ENCODE measurements around the gene GRIN2C.

GRIN2C gene

GRCh38 chr17:74839990-74840852 lies 19.5 kb downstream of the GRIN2C start:
- Histone ChIP-seq H3K36me3 (peaks cover 9% of the 10 kb centered on the region; the same call in 1 of the 2 replicates), H3K27ac (peak overlapping the region; percentile 68), H3K4me2 (peak overlapping the region; percentile 100), H3K9ac (peak overlapping the region; percentile 51; the same call in 1 of the 2 replicates), H4K20me1 (peaks cover 16% of the 10 kb centered on the region), H3K27me3 (peaks cover 23% of the 10 kb centered on the region), H3K9me3 (no peaks in the 10 kb centered on the region), H3K4me1 (peaks cover 82% of the 10 kb centered on the region), H3K4me3 (peak overlapping the region; percentile 40)
- no peak for TF ChIP-seq Cebpa-rat (IDR thresholded peaks at IDR 0.05)

GRCh38 chr17:74838274-74838673 lies 21.4 kb downstream of the GRIN2C start:
- H3K4me3 ChIP-seq: no peak overlapping the region
- peak overlapping the region; percentile 68 for H3K27ac ChIP-seq
- peaks cover 9% of the 10 kb centered on the region; the same call in 1 of the 2 replicates for H3K36me3 ChIP-seq
- H4K20me1 ChIP-seq: peaks cover 33% of the 10 kb centered on the region
- H3K9me3 ChIP-seq: no peaks in the 10 kb centered on the region
- 0 out of 2 replicates have a peak overlapping the region, but pooled peaks have one; percentile 9 for H3K9ac ChIP-seq
- TF ChIP-seq Cebpa-rat (IDR thresholded peaks at IDR 0.05): no peak
- H3K27me3 ChIP-seq: peaks cover 14% of the 10 kb centered on the region
- peaks cover 97% of the 10 kb centered on the region for H3K4me1 ChIP-seq
- peak overlapping the region; percentile 100 for H3K4me2 ChIP-seq

DNA sequence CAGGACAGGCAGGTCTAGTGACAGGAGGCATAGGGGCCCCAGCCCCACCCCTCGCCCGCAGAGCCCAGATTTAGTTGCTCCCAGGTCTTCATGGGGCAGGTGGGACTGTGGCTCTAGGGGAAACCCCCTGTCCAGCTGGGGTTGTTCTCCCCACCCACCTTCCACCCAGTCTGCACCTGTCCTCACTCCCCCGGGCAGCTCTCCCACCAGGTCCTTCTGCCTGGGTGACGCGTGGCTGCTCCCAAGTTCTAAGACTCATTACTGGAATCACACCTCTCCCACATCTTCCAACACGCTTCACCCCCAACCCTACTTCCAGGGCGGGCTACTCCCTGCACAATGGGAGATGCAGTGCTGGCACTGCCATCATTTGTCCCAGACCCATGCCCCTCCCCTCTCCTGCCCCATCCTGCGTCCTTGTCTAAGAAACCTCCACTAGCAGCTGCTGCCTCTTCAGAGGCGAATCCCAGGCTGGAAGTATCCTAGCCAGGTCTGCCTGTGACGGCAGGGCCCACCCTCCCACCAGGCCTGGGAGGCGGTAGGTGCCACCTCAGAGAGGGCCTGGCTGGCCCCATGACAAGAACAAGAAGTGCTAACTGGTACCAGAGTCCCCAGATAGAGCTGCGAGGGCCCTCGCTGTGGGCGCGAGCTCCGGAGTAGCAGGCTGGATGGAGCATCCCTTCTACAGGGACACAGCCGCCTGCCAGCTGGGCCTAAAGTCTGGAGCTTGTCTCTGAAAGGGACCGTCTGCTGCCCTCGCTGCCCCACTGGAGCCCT lies 22.8 kb downstream of the GRIN2C start:
- Histone ChIP-seq H3K4me1 (peaks cover 100% of the 10 kb centered on the region), H3K4me2 (peak overlapping the region; percentile 100), H3K27me3 (no peaks in the 10 kb centered on the region), H4K20me1 (peaks cover 34% of the 10 kb centered on the region), H3K27ac (peak overlapping the region; percentile 68; the same call in 1 of the 2 replicates), H3K9ac (no peak overlapping the region), H3K9me3 (no peaks in the 10 kb centered on the region), H3K4me3 (no peak overlapping the region), H3K36me3 (peaks cover 9% of the 10 kb centered on the region; the same call in 1 of the 2 replicates)
- TF ChIP-seq Cebpa-rat (IDR thresholded peaks at IDR 0.05): no peak

DNA sequence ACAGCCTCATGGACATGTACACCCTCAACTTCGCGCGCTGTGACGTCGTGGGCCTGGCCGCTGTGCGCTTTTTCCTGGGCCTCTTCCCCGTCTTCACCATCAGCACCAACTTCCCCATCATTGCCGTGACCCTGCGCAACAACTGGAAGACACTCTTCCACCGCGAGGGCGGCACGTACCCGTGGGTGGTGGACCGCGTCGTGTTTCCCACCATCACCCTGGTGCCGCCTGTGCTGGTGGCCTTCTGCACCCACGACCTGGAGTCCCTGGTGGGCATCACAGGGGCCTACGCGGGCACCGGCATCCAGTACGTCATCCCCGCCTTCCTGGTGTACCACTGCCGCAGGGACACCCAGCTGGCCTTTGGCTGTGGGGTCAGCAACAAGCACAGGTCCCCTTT lies 23.5 kb downstream of the GRIN2C start:
- Histone ChIP-seq H3K36me3 (peaks cover 9% of the 10 kb centered on the region; the same call in 1 of the 2 replicates), H3K4me1 (peaks cover 100% of the 10 kb centered on the region), H3K9me3 (no peaks in the 10 kb centered on the region), H3K9ac (no peak overlapping the region), H3K4me3 (no peak overlapping the region), H3K27me3 (no peaks in the 10 kb centered on the region), H3K27ac (no peak overlapping the region), H4K20me1 (peaks cover 27% of the 10 kb centered on the region), H3K4me2 (peak overlapping the region; percentile 100)
- TF ChIP-seq Cebpa-rat (IDR thresholded peaks at IDR 0.05): no peak

DNA sequence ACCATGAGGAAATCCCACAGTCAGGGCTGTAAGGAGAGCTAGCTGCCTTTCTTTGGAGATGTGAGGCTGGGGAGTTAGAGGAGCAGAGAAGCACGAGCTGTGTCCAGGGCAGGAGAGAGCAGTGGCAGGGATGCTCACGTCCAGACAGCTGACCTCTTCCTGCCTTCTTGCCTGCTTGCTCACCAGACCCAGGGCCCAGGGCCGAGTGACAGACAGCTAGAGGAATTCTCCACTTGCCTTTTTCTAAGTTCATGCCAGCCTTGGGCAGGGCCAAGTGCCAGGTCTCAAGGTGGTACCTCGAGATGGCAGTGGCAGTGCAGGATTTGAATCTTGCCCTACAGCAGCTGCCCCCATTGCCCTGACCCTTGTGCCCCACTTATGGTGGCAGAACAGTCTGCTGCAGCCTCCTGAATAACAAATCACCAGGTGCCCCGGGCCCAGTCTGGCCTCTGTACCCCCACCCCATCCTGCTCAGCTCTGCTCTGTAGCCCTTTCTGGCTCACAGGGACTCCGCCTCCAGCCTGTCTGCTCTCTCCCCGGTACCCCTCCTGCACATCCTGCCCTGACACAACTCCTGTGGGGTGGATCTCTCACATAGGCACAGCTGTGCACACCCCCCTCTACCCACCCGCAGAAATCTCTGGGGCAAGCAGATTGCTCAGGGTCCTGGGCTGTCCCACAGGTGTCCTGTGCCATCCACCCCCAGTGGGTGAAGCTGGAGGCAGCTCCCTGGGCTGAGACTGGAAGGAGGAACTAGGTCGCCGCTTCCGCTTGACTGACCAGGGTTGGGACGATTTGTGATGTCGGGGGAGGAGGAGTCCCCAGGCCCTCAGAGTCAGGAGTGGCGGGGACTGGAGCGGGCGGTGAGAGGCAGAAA lies 25.9 kb downstream of the GRIN2C start:
- H3K9me3 ChIP-seq: no peaks in the 10 kb centered on the region; the same call in 1 of the 2 replicates
- 0 out of 2 replicates have a peak overlapping the region, but pooled peaks have one; percentile 0 for H3K4me3 ChIP-seq
- TF ChIP-seq Cebpa-rat (IDR thresholded peaks at IDR 0.05): no peak
- H3K27ac ChIP-seq: peak overlapping the region; percentile 81
- H3K36me3 ChIP-seq: peaks cover 15% of the 10 kb centered on the region; the same call in 1 of the 2 replicates
- H3K9ac ChIP-seq: no peak overlapping the region; the same call in 1 of the 2 replicates
- H4K20me1 ChIP-seq: peaks cover 27% of the 10 kb centered on the region
- peak overlapping the region; percentile 100 for H3K4me2 ChIP-seq
- peaks cover 87% of the 10 kb centered on the region for H3K4me1 ChIP-seq
- no peaks in the 10 kb centered on the region for H3K27me3 ChIP-seq

GRCh38 chr17:74832421-74832820 lies 27.3 kb downstream of the GRIN2C start:
- peaks cover 74% of the 10 kb centered on the region for H3K4me1 ChIP-seq
- peaks cover 15% of the 10 kb centered on the region; the same call in 1 of the 2 replicates for H3K36me3 ChIP-seq
- no peak overlapping the region for H3K9ac ChIP-seq
- no peaks in the 10 kb centered on the region; the same call in 1 of the 2 replicates for H3K9me3 ChIP-seq
- H3K27me3 ChIP-seq: no peaks in the 10 kb centered on the region
- no peak for TF ChIP-seq Cebpa-rat (IDR thresholded peaks at IDR 0.05)
- peak overlapping the region; percentile 23; the same call in 1 of the 2 replicates for H3K27ac ChIP-seq
- H3K4me2 ChIP-seq: peak overlapping the region; percentile 100
- H3K4me3 ChIP-seq: no peak overlapping the region
- peaks cover 27% of the 10 kb centered on the region for H4K20me1 ChIP-seq

- TF ChIP-seq Cebpa-rat (IDR thresholded peaks at IDR 0.05): no peak
- peak overlapping the region; percentile 100 for H3K4me2 ChIP-seq
Measured at GRCh38 chr17:74831444-74832146, 28.1 kb downstream of the GRIN2C start.

DNA sequence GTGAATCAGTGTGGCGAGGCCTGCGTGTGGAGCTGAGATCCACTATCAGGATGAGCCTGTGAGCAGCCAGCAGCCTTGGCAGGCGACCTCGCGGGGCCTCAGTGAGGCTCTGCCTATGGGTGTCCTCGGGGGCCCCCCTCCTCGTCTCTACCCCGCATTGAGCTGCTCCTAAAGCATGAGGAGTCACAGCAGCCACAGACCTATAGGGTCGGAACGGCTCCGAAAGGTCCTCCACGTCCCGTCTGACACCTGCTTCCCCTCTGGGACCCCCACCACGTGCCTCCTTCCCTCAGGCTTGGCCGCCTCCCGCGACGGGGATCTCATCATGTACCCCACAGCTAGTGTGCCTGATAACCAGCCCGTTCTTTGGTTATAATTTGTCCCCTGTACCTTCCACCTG lies 28.8 kb downstream of the GRIN2C start:
- Histone ChIP-seq H4K20me1 (peaks cover 27% of the 10 kb centered on the region), H3K4me2 (peak overlapping the region; percentile 100), H3K4me3 (no peak overlapping the region), H3K4me1 (peaks cover 74% of the 10 kb centered on the region), H3K27ac (0 out of 2 replicates have a peak overlapping the region, but pooled peaks have one; percentile 22), H3K27me3 (no peaks in the 10 kb centered on the region), H3K9ac (no peak overlapping the region), H3K36me3 (peaks cover 14% of the 10 kb centered on the region; the same call in 1 of the 2 replicates), H3K9me3 (no peaks in the 10 kb centered on the region; the same call in 1 of the 2 replicates)
- TF ChIP-seq Cebpa-rat (IDR thresholded peaks at IDR 0.05): no peak

More at GRCh38 chr17:74831444-74832146, 28.1 kb downstream of the GRIN2C start:
- no peak overlapping the region for H3K27ac ChIP-seq
- no peak overlapping the region for H3K4me3 ChIP-seq
- peaks cover 27% of the 10 kb centered on the region for H4K20me1 ChIP-seq
- no peaks in the 10 kb centered on the region; the same call in 1 of the 2 replicates for H3K9me3 ChIP-seq
- no peak overlapping the region for H3K9ac ChIP-seq
- H3K36me3 ChIP-seq: peaks cover 13% of the 10 kb centered on the region; the same call in 1 of the 2 replicates
- peaks cover 74% of the 10 kb centered on the region for H3K4me1 ChIP-seq
- H3K27me3 ChIP-seq: no peaks in the 10 kb centered on the region
